WI38 (cell line): ENCODE measurements around the gene FBXO4.

Experiments
- H3K4me3 ChIP-seq: 2 replicates; pipeline ENCODE4 v1.5.1; 2011; ENCODE audit warnings: low read depth, mild to moderate bottlenecking, control low read depth, low read length
- TF ChIP-seq, protein P1 (sequence below): IDR thresholded peaks from 2 replicates; pipeline ENCODE4 v1.5.1; 2012; ENCODE audit warnings: low read depth, mild to moderate bottlenecking, control low read depth, low read length

Gene FBXO4

DNA sequence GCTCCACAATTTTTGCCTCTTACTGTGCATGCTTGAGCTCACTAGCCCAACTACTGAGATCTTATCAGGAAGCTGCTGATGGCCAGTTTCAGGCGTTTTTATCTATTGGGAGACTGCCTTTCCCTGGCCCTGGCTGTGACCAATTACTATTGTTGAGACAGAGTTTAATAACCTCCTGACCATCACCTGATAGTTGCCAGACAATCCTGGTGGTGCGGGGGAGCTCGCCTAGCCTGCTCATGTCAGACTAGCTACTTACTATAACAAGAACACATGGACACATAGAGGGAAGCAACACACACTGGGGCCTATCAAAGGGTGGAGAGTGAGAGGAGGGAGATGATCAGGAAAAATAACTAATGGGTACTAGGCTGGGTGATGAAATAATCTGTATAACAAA, 41.8 kb upstream of the FBXO4 start:
- H3K4me3 ChIP-seq, result no peak overlapping the region
- TF ChIP-seq, protein P1, sequence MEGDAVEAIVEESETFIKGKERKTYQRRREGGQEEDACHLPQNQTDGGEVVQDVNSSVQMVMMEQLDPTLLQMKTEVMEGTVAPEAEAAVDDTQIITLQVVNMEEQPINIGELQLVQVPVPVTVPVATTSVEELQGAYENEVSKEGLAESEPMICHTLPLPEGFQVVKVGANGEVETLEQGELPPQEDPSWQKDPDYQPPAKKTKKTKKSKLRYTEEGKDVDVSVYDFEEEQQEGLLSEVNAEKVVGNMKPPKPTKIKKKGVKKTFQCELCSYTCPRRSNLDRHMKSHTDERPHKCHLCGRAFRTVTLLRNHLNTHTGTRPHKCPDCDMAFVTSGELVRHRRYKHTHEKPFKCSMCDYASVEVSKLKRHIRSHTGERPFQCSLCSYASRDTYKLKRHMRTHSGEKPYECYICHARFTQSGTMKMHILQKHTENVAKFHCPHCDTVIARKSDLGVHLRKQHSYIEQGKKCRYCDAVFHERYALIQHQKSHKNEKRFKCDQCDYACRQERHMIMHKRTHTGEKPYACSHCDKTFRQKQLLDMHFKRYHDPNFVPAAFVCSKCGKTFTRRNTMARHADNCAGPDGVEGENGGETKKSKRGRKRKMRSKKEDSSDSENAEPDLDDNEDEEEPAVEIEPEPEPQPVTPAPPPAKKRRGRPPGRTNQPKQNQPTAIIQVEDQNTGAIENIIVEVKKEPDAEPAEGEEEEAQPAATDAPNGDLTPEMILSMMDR, result no peak

DNA sequence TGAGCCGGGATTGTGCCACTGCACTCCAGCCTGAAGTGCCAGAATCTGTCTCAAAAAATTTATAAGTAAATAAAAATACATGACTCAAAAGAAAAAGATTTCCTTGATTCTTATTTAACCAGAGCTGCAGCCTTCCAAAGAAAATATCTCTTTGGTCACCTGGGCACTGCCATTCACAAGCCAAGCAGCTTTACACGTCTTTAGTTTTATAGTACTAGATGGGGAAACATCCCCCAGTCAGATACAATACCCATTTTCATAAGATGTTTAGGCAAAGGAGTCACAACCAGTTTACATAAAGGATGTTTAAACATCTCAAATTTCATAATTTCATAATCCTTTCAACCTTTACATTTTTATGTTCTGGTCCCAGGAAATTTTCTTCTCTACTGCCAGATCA, 41.1 kb upstream of the FBXO4 start:
- no peak overlapping the region for H3K4me3 ChIP-seq
- TF ChIP-seq, protein P1, result no peak

DNA sequence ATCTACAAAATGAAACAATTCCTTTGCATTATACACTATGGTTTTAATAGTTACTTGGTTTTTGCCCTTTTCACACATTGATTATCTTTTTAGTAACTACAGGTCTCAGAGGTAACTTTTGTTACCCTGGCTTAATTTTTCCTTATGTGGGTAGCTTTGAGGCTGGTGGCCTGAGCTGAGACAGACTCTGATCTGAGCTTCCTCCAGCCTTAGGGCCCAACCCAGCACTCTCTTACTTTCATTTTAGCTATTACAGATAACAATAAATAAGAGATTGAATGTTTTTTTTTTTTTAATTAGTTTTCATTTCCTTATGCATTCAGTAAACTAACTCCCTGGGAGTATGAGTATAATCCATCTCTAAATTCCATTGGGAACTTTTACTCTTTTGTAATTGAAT, 39.8 kb upstream of the FBXO4 start:
- H3K4me3 ChIP-seq, result no peak overlapping the region
- TF ChIP-seq, protein P1, result no peak

DNA sequence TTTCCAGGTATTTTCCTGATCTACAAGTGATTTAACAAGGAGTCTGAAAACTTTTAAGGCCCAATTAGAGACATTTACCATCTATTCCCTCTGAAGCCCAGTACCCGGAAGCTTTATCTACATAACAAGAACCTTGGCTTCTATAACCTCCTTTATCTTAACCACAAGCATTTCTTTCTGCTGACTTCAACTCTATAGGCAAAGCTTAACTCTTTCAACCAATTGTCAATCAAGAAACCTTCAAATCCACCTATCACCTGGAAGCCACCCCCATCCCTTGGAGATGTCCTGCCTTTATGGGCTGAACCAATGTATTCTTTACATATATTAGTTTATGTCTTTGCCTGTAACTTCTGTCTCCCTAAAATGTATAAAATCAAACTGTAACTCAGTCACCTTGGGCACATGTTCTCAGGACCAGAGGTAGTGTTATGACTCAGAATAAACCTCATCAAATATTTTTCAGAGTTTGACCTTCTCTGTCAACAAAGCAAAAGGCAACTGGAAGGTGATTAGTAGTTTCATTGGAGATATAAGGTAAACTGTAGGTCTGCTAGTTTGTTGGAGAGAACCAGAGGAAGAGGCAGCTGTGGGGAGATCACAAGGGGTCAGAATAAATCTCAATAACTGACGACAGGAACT, 33.9 kb upstream of the FBXO4 start:
- TF ChIP-seq, protein P1, result no peak

DNA sequence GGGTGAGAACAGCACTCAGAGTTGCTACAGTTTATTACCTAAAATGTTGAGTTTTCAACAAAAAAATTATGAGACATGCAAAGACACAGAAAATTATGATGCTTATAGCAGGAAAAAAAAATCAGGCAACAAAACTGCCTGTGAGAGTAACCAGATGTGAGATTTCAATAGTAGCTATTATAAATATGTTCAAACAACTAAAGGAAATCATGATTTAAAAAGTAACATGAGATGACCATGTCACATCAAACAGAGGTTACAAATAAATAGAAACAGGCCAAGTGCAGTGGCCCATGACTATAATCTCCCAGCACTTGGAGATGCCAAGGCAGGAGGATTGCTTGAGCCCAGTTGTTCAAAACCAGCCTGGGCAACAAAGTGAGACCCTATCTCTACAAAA, 33.0 kb upstream of the FBXO4 start:
- TF ChIP-seq, protein P1, result no peak
- no peak overlapping the region for H3K4me3 ChIP-seq

More for the DNA sequence above, 33.9 kb upstream of the FBXO4 start:
- H3K4me3 ChIP-seq, result no peak overlapping the region

DNA sequence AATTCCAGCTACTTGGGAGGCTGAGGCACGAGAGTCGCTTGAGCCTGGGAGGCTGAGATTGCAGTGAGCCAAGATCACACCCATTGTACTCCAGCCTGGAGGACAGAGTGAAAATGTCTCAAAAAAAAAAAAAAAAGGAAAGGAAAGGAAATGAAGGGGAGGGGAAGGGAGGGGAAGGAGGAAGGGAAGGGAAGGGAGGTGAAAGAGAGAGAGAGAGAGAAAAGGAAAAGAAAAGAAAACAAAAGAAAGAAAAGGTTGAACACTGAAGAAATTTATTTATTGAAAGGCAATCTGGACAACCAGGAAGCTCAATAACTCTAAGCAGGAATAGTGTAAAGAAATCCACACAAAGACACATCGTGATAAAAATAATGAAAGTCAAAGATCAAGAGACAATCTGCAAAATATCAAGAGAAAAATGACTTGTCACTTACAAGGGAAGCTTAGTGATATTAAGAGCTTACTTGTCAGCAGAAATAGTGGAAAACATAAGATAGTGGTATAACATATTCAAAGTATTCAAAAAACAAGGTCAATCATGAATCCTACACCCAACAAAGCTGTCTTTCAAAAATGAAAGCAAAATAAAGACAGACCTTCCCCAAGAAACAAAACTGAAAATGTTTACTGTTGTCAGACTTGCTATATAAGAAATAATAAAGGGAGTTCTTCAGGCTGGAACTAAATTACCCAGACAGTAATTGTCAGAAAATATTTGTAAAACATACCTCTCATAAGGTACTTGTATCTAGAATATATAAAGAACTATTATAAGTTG, 31.8 kb upstream of the FBXO4 start:
- TF ChIP-seq, protein P1, result no peak
- H3K4me3 ChIP-seq, result peak overlapping the region; percentile 17; the same call in 1 of the 2 replicates

DNA sequence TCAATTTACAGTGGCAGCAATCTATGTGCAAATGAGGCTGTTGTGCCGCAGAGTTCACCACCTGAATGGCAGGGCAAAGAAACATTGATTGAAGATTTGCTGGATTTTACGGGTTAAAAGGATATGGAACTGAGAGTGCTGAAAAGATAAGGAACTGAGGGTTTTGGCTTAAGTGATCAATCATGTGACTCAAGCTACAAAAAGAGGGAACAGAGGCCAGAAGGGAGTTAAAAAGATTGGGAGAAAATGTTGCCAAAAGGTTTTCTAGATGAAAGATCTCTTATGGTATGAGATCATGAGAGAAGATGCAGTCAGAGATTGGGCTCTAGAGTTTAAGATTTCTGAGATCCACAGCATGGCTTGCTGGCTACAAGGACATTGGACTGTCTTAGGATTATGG, 28.9 kb upstream of the FBXO4 start:
- TF ChIP-seq, protein P1, result no peak

More for the DNA sequence above, 28.9 kb upstream of the FBXO4 start:
- no peak overlapping the region for H3K4me3 ChIP-seq
